ENCODE results near the gene IL1R2.

Gene IL1R2

GRCh38 chr2:101995804-101996203, 4.0 kb downstream of the IL1R2 start:
- Histone ChIP-seq H3K27ac (ENCODE audit: low read depth, low read length) (no peak overlapping the region), H3K27me3 (ENCODE audit: control insufficient read depth, low read length) (peaks cover 8% of the 10 kb centered on the region), H3K4me2 (ENCODE audit: low read length) (no peak overlapping the region), H3K4me3 (ENCODE audit: low read length) (no peak overlapping the region), H4K20me1 (ENCODE audit: control insufficient read depth, insufficient read depth, low read depth, low read length) (no peaks in the 10 kb centered on the region), H3F3A (ENCODE audit: control insufficient read depth, insufficient read depth) (no peaks in the 10 kb centered on the region), H3K79me2 (ENCODE audit: control insufficient read depth, low read length) (no peaks in the 10 kb centered on the region), H3K36me3 (ENCODE audit: control insufficient read depth, low read length) (no peaks in the 10 kb centered on the region), H3K9me3 (ENCODE audit: control insufficient read depth, insufficient read depth, low read length) (no peaks in the 10 kb centered on the region), H3K9me2 (replicated peaks; ENCODE audit: control insufficient read depth, low read length) (no peaks in the 10 kb centered on the region), H3K4me1 (ENCODE audit: control insufficient read depth, low read length) (no peaks in the 10 kb centered on the region)
- TF ChIP-seq CTCF (IDR thresholded peaks at IDR 0.05; ENCODE audit: low read depth, low read length, poor library complexity, severe bottlenecking), result no peak
- TF ChIP-seq EZH2phosphoT487 (IDR thresholded peaks at IDR 0.05; ENCODE audit: borderline replicate concordance, low read length), result no peak

GRCh38 chr2:101998556-101998895, 6.8 kb downstream of the IL1R2 start:
- no peaks in the 10 kb centered on the region for H4K20me1 ChIP-seq (ENCODE audit: control insufficient read depth, insufficient read depth, low read depth, low read length)
- H3K9me3 ChIP-seq (ENCODE audit: control insufficient read depth, insufficient read depth, low read length), result no peaks in the 10 kb centered on the region
- H3K9me2 ChIP-seq (replicated peaks; ENCODE audit: control insufficient read depth, low read length), result no peaks in the 10 kb centered on the region
- no peaks in the 10 kb centered on the region for H3K36me3 ChIP-seq (ENCODE audit: control insufficient read depth, low read length)
- no peak for TF ChIP-seq CTCF (IDR thresholded peaks at IDR 0.05; ENCODE audit: low read depth, low read length, poor library complexity, severe bottlenecking)
- no peak for TF ChIP-seq EZH2phosphoT487 (IDR thresholded peaks at IDR 0.05; ENCODE audit: borderline replicate concordance, low read length)
- H3K4me3 ChIP-seq (ENCODE audit: low read length), result no peak overlapping the region
- no peak overlapping the region for H3K4me2 ChIP-seq (ENCODE audit: low read length)
- H3K27me3 ChIP-seq (ENCODE audit: control insufficient read depth, low read length), result 0 out of 2 replicates have a peak, but pooled peaks cover 2% of the 10 kb centered on the region
- no peaks in the 10 kb centered on the region for H3K79me2 ChIP-seq (ENCODE audit: control insufficient read depth, low read length)
- no peaks in the 10 kb centered on the region for H3F3A ChIP-seq (ENCODE audit: control insufficient read depth, insufficient read depth)
- H3K4me1 ChIP-seq (ENCODE audit: control insufficient read depth, low read length), result no peaks in the 10 kb centered on the region
- no peak overlapping the region for H3K27ac ChIP-seq (ENCODE audit: low read depth, low read length)

GRCh38 chr2:101998896-101999789, 7.4 kb downstream of the IL1R2 start:
- no peak overlapping the region for H3K27ac ChIP-seq (ENCODE audit: low read depth, low read length)
- no peaks in the 10 kb centered on the region for H3K9me2 ChIP-seq (replicated peaks; ENCODE audit: control insufficient read depth, low read length)
- no peaks in the 10 kb centered on the region for H3K36me3 ChIP-seq (ENCODE audit: control insufficient read depth, low read length)
- 0 out of 2 replicates have a peak, but pooled peaks cover 2% of the 10 kb centered on the region for H3K27me3 ChIP-seq (ENCODE audit: control insufficient read depth, low read length)
- H3K4me2 ChIP-seq (ENCODE audit: low read length), result no peak overlapping the region
- no peaks in the 10 kb centered on the region for H3K4me1 ChIP-seq (ENCODE audit: control insufficient read depth, low read length)
- no peaks in the 10 kb centered on the region for H3F3A ChIP-seq (ENCODE audit: control insufficient read depth, insufficient read depth)
- H3K79me2 ChIP-seq (ENCODE audit: control insufficient read depth, low read length), result no peaks in the 10 kb centered on the region
- no peaks in the 10 kb centered on the region for H4K20me1 ChIP-seq (ENCODE audit: control insufficient read depth, insufficient read depth, low read depth, low read length)
- no peaks in the 10 kb centered on the region for H3K9me3 ChIP-seq (ENCODE audit: control insufficient read depth, insufficient read depth, low read length)
- no peak overlapping the region for H3K4me3 ChIP-seq (ENCODE audit: low read length)
- TF ChIP-seq CTCF (IDR thresholded peaks at IDR 0.05; ENCODE audit: low read depth, low read length, poor library complexity, severe bottlenecking), result no peak
- TF ChIP-seq EZH2phosphoT487 (IDR thresholded peaks at IDR 0.05; ENCODE audit: borderline replicate concordance, low read length), result no peak
